Right atrium auricular region (tissue), 2 donors: ENCODE data around the gene IFNL2. TPM values are rescaled to one million over a fixed set of nuclear protein-coding genes. Genes with fewer than 3 reads are reported as not detected.

Experiments
- DNase-seq: peaks from one replicate; pipeline ENCODE4 v3.0.0-alpha.2; 2019; ENCODE audit warnings: low spot score
- H3K27ac ChIP-seq, 2 donors: fragments of 200-600 bp; sonication (generic); 1 replicate in 1 of 2; 2 replicates in 1 of 2; pipeline ENCODE4 v1.5.1; 2016 to 2019
- H3K27me3 ChIP-seq, 2 donors: fragments of 200-600 bp; sonication (generic); one replicate each; pipeline versions ENCODE4 v1.5.1 to v1.6.0; 2017 to 2019
- H3K36me3 ChIP-seq: fragments of 200-600 bp; sonication (generic); one replicate; pipeline ENCODE4 v1.5.1; 2016
- H3K4me1 ChIP-seq, 2 donors: fragments of 200-600 bp; sonication (generic); one replicate each; pipeline versions ENCODE4 v1.5.1 to v1.6.0; 2017 to 2019
- H3K4me3 ChIP-seq, 2 donors: fragments of 200-600 bp; sonication (generic); 1 replicate in 1 of 2; 2 replicates in 1 of 2; pipeline ENCODE4 v1.5.1; 2017 to 2019; ENCODE audit warnings: mild to moderate bottlenecking in 1 of 2, moderate library complexity in 1 of 2
- H3K9me3 ChIP-seq, 2 donors: fragments of 200-600 bp; sonication (generic); one replicate each; pipeline ENCODE4 v1.5.1; 2019
- CTCF ChIP-seq, 2 donors: fragments of 200-600 bp; sonication (generic); IDR thresholded peaks; one replicate each; pipeline ENCODE4 v1.5.1; 2019; ENCODE audit warnings: antibody characterized with exemption in 2 of 2
- total RNA-seq, 2 donors: library from RNA; depleted of rRNA; stranded (reverse); fragments of >200 nt; gene quantifications; one replicate each; pipeline ENCODE4 v1.1.0, GENCODE V29; 2016

The IFNL2 gene
- total RNA-seq, 2 donors from 2014 or later = not detected

GRCh38 chr19:39318071-39318470 lies 49.9 kb downstream of the IFNL2 start:
- Histone ChIP-seq H3K9me3 (no peaks in the 10 kb centered on the region), H3K27ac (no peak overlapping the region), H3K4me3 (no peak overlapping the region), H3K4me1 (peaks cover 0 to 9% of the 10 kb centered on the region in 2 donors), H3K36me3 (no peaks in the 10 kb centered on the region), H3K27me3 (no peaks in the 10 kb centered on the region)
- DNase-seq = no peak
- TF ChIP-seq CTCF (IDR thresholded peaks at IDR 0.05) = no peak

- Histone ChIP-seq H3K4me1 (peaks cover 0 to 9% of the 10 kb centered on the region in 2 donors), H3K4me3 (no peak overlapping the region), H3K9me3 (no peaks in the 10 kb centered on the region), H3K27me3 (no peaks in the 10 kb centered on the region), H3K36me3 (no peaks in the 10 kb centered on the region), H3K27ac (no peak overlapping the region)
- no peak for DNase-seq
- no peak for TF ChIP-seq CTCF (IDR thresholded peaks at IDR 0.05)
Observed at GRCh38 chr19:39318690-39319089, 50.5 kb downstream of the IFNL2 start.

GRCh38 chr19:39319098-39319891 lies 51.1 kb downstream of the IFNL2 start:
- H3K36me3 ChIP-seq = no peaks in the 10 kb centered on the region

More at GRCh38 chr19:39319098-39319891, 51.1 kb downstream of the IFNL2 start:
- TF ChIP-seq CTCF (IDR thresholded peaks at IDR 0.05) = no peak
- no peak overlapping the region for H3K4me3 ChIP-seq
- peaks cover 0 to 9% of the 10 kb centered on the region in 2 donors for H3K4me1 ChIP-seq
- no peak for DNase-seq
- no peak overlapping the region for H3K27ac ChIP-seq
- H3K27me3 ChIP-seq = no peaks in the 10 kb centered on the region
- H3K9me3 ChIP-seq = no peaks in the 10 kb centered on the region

Other genes with a start within 250 kb of the IFNL2 start
- gene FBXO27, start 235.8 kb upstream of the IFNL2 start, total RNA-seq = 1 to 10 TPM; 5.1 to 7.2 TPM
- gene ACP7, start 184.0 kb upstream of the IFNL2 start, total RNA-seq = not detected
- gene PAK4, start 142.6 kb upstream of the IFNL2 start, total RNA-seq = 10 to 100 TPM; 11.2 to 13.7 TPM
- not detected for gene NCCRP1, start 71.4 kb upstream of the IFNL2 start, total RNA-seq
- gene SYCN, start 64.1 kb upstream of the IFNL2 start, total RNA-seq = not detected
- gene IFNL3, start 23.4 kb upstream of the IFNL2 start, total RNA-seq = not detected
- not detected for gene IFNL4, start 19.5 kb upstream of the IFNL2 start, total RNA-seq
- gene IFNL1, start 28.0 kb downstream of the IFNL2 start, total RNA-seq = not detected
- gene LRFN1, start 52.5 kb downstream of the IFNL2 start, total RNA-seq = 1 to 10 TPM in 1 of 2 donors, under 1 TPM in 1; 0.67 to 1.1 TPM
- 1 to 10 TPM; 5.3 to 9.7 TPM for gene GMFG, start 67.6 kb downstream of the IFNL2 start, total RNA-seq
- 10 to 100 TPM; 48.5 to 97.6 TPM for gene SAMD4B, start 74.0 kb downstream of the IFNL2 start, total RNA-seq
- 10 to 100 TPM; 34.8 to 54.3 TPM for gene PAF1, start 122.7 kb downstream of the IFNL2 start, total RNA-seq
- 10 to 100 TPM; 29.9 to 32.3 TPM for gene MED29, start 123.0 kb downstream of the IFNL2 start, total RNA-seq
- 100 to 1,000 TPM; 107 to 202 TPM for gene ZFP36, start 138.5 kb downstream of the IFNL2 start, total RNA-seq
- 10 to 100 TPM in 1 of 2 donors, 1 to 10 TPM in 1; 7.5 to 12.0 TPM for gene PLEKHG2, start 144.3 kb downstream of the IFNL2 start, total RNA-seq
- gene RPS16, start 167.6 kb downstream of the IFNL2 start, total RNA-seq = 1,000 to 10,000 TPM; 1,032 to 1,330 TPM
- gene SUPT5H, start 177.2 kb downstream of the IFNL2 start, total RNA-seq = 10 to 100 TPM; 81.7 to 95.1 TPM
- 10 to 100 TPM; 60.0 to 80.9 TPM for gene TIMM50, start 212.4 kb downstream of the IFNL2 start, total RNA-seq
- not detected for gene DLL3, start 230.6 kb downstream of the IFNL2 start, total RNA-seq
- gene SELENOV, start 246.7 kb downstream of the IFNL2 start, total RNA-seq = not detected